Measurements from ENCODE around the gene RNF169.

DNA sequence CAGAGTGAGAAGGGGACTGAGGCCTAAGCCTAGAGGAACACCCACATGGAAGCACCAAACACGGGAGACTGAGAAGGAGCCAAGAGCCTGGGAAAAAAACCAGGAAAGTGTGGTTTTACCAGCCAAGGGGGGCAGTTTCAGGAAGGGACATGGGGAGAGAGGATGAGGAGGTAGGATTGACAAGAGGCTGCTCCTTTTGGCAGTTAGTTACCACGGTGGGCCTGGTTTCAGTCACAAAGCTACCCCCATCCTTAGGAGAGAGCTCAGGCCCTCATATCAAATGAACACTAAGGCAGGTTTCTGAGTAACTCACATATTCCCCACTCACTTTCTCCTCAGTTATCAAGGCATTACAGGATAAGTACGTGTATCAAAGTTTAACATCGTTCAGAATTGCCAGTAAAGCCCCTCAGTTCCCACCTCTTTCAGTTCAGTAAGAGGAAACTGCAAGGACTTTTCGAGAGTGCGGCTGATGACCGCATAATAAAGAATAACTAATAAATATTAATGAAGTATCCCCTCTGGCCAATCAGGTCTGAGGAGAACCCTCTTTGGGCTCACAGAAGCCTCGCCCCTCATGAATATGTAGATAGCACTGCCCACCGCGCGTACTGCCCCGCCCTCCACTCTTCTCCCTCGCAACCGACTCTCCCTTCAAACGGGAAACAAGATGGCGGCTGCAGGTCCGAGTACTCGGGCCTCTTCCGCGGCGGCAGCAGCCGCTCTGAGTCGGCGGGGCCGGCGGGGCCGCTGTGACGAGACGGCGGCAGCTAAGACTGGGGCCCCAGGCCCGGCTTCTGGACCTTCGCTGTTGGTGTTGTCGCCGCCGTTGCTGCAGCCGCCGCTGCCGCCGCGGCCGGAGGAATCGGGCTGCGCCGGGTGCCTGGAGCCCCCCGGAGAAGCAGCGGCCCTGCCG is at the start of gene RNF169:
- TF ChIP-seq, protein P1, sequence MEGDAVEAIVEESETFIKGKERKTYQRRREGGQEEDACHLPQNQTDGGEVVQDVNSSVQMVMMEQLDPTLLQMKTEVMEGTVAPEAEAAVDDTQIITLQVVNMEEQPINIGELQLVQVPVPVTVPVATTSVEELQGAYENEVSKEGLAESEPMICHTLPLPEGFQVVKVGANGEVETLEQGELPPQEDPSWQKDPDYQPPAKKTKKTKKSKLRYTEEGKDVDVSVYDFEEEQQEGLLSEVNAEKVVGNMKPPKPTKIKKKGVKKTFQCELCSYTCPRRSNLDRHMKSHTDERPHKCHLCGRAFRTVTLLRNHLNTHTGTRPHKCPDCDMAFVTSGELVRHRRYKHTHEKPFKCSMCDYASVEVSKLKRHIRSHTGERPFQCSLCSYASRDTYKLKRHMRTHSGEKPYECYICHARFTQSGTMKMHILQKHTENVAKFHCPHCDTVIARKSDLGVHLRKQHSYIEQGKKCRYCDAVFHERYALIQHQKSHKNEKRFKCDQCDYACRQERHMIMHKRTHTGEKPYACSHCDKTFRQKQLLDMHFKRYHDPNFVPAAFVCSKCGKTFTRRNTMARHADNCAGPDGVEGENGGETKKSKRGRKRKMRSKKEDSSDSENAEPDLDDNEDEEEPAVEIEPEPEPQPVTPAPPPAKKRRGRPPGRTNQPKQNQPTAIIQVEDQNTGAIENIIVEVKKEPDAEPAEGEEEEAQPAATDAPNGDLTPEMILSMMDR (IDR thresholded peaks at IDR 0.05): no peak
- no peak for TF ChIP-seq EZH2 (IDR thresholded peaks at IDR 0.05; ENCODE audit: borderline replicate concordance, insufficient read depth, low read depth, low read length, poor library complexity, severe bottlenecking)
